IMR-90 (cell line): ENCODE data around the gene RING1. TPM values are rescaled to one million over a fixed set of nuclear protein-coding genes. Genes with fewer than 3 reads are reported as not detected.

Source experiments
- ATAC-seq: fragments of 200-7000 bp; cut with Tn5 transposase; 2 replicates; pipeline ENCODE4 v1.9.1; 2020; ENCODE audit warnings: low read depth, mild to moderate bottlenecking, moderate library complexity
- BruUV-seq: library from RNA; stranded (reverse); fragments of 400-500 nt; replicated peaks from 2 replicates; lab custom pipeline; 2021; lab: Mats Ljungman, UMichigan
- CTCF ChIA-PET: fragments of 300-600 bp; formaldehyde crosslinking; extraction: SDS; loops from one replicate; lab custom pipeline; 2021; ENCODE audit warnings: antibody characterized with exemption; lab: Yijun Ruan, JAX
- POLR2A ChIA-PET: fragments of 300-600 bp; sonication (Branson Sonifier 250); formaldehyde crosslinking; loops from one replicate; lab custom pipeline; 2022; ENCODE audit warnings: antibody characterized with exemption; ENCODE audit not compliant: unreplicated experiment; lab: Charles Lee
- DNase-seq: peaks from one replicate; pipeline ENCODE4 v3.0.0; 2013
- H2AFZ ChIP-seq: replicated peaks from 2 replicates; pipeline ENCODE3; 2013; ENCODE audit warnings: low read length, mild to moderate bottlenecking; ENCODE audit not compliant: poor library complexity
- H2AK5ac ChIP-seq: 2 replicates; pipeline ENCODE4 v1.6.1; 2013; ENCODE audit warnings: low read depth, low read length, inconsistent platforms
- H2AK9ac ChIP-seq: replicated peaks from 2 replicates; pipeline ENCODE3; 2013; ENCODE audit warnings: mild to moderate bottlenecking, low read depth, low read length, moderate library complexity; ENCODE audit not compliant: poor library complexity
- H2BK120ac ChIP-seq: 2 replicates; pipeline ENCODE4 v1.6.1; 2013; ENCODE audit warnings: low read depth, low read length, inconsistent platforms
- H2BK15ac ChIP-seq: 3 replicates; pipeline ENCODE4 v1.6.1; 2013; ENCODE audit warnings: low read depth, low read length, inconsistent platforms
- H2BK20ac ChIP-seq: 2 replicates; pipeline ENCODE4 v1.6.1; 2013; ENCODE audit warnings: low read depth, mild to moderate bottlenecking, inconsistent platforms, low read length, moderate library complexity
- H2BK5ac ChIP-seq: 2 replicates; pipeline ENCODE4 v1.6.1; 2013; ENCODE audit warnings: mild to moderate bottlenecking, low read depth, low read length, inconsistent platforms; ENCODE audit not compliant: poor library complexity, severe bottlenecking
- H3K14ac ChIP-seq: replicated peaks from 2 replicates; pipeline ENCODE4 v1.6.1; 2013; ENCODE audit warnings: low read depth, low read length, inconsistent platforms
- H3K18ac ChIP-seq: 2 replicates; pipeline ENCODE4 v1.6.1; 2013; ENCODE audit warnings: low read depth, low read length, control low read depth
- H3K23ac ChIP-seq: 2 replicates; pipeline ENCODE4 v1.6.1; 2013; ENCODE audit warnings: low read depth, low read length, inconsistent platforms
- H3K27ac ChIP-seq: 2 replicates; pipeline ENCODE4 v1.5.1; 2013; ENCODE audit warnings: mild to moderate bottlenecking, control low read depth, low read length; ENCODE audit not compliant: insufficient read depth
- H3K27me3 ChIP-seq: 2 replicates; pipeline ENCODE4 v1.6.1; 2013; ENCODE audit warnings: low read length; ENCODE audit not compliant: control insufficient read depth, insufficient read depth
- H3K36me3 ChIP-seq: 2 replicates; pipeline ENCODE4 v1.6.1; 2013; ENCODE audit warnings: low read length, mixed read lengths; ENCODE audit not compliant: control insufficient read depth, insufficient read depth
- H3K4ac ChIP-seq: 2 replicates; pipeline ENCODE4 v1.6.1; 2013; ENCODE audit warnings: low read depth, low read length, inconsistent platforms
- H3K4me1 ChIP-seq: 2 replicates; pipeline ENCODE4 v1.6.1; 2013; ENCODE audit warnings: low read length, mixed read lengths; ENCODE audit not compliant: control insufficient read depth, insufficient read depth
- H3K4me2 ChIP-seq: 2 replicates; pipeline ENCODE4 v1.6.1; 2013; ENCODE audit warnings: low read depth, mild to moderate bottlenecking, control low read depth, low read length, moderate library complexity
- H3K4me3 ChIP-seq: 2 replicates; pipeline ENCODE4 v1.5.1; 2013; ENCODE audit warnings: low read depth, mild to moderate bottlenecking, control low read depth, low read length, moderate library complexity; ENCODE audit not compliant: insufficient read depth
- H3K56ac ChIP-seq: 2 replicates; pipeline ENCODE4 v1.6.1; 2013; ENCODE audit warnings: low read length, inconsistent platforms; ENCODE audit not compliant: insufficient read depth; ENCODE audit errors: extremely low read depth
- H3K79me1 ChIP-seq, 2 experiments: 2 replicates each; pipeline ENCODE4 v1.6.1; 2013; ENCODE audit warnings: low read length in 2 of 2, inconsistent platforms in 1 of 2, low read depth in 1 of 2
- H3K9ac ChIP-seq: 2 replicates; pipeline ENCODE4 v1.6.1; 2013; ENCODE audit warnings: low read depth, low read length, control low read depth
- H3K9me1 ChIP-seq: 2 replicates; pipeline ENCODE4 v1.6.1; 2013; ENCODE audit warnings: low read length, inconsistent platforms; ENCODE audit not compliant: insufficient read depth
- H3K9me3 ChIP-seq: 2 replicates; pipeline ENCODE4 v1.6.1; 2013; ENCODE audit warnings: low read length; ENCODE audit not compliant: control insufficient read depth, insufficient read depth
- H4K20me1 ChIP-seq: 2 replicates; pipeline ENCODE4 v1.6.1; 2013; ENCODE audit warnings: low read length, inconsistent platforms; ENCODE audit not compliant: insufficient read depth
- H4K5ac ChIP-seq: 2 replicates; pipeline ENCODE4 v1.6.1; 2013; ENCODE audit warnings: mild to moderate bottlenecking, low read depth, low read length, control low read depth
- H4K8ac ChIP-seq, 2 experiments: 2 replicates each; pipeline ENCODE4 v1.6.1; 2013; ENCODE audit warnings: low read depth in 2 of 2, low read length in 2 of 2, control low read depth in 1 of 2, inconsistent platforms in 1 of 2
- H4K91ac ChIP-seq: 2 replicates; pipeline ENCODE4 v1.6.1; 2013; ENCODE audit warnings: low read depth, low read length, inconsistent platforms; ENCODE audit not compliant: insufficient read depth
- BHLHE40 ChIP-seq: fragments of 150-350 bp; IDR thresholded peaks from 2 replicates; pipeline ENCODE4 v1.6.1; 2016; ENCODE audit warnings: mild to moderate bottlenecking, low read depth, low read length
- CHD1 ChIP-seq: IDR thresholded peaks from 2 replicates; pipeline ENCODE4 v1.6.1; 2012; ENCODE audit warnings: low read depth, low read length, improper control_type of control experiment
- MAFK ChIP-seq: IDR thresholded peaks from 2 replicates; pipeline ENCODE4 v1.6.1; 2012; ENCODE audit warnings: low read depth, low read length, improper control_type of control experiment
- MAZ ChIP-seq: IDR thresholded peaks from 2 replicates; pipeline ENCODE4 v1.6.1; 2012; ENCODE audit warnings: low read depth, mild to moderate bottlenecking, low read length, improper control_type of control experiment, moderate library complexity, borderline replicate concordance
- POLR2A ChIP-seq: IDR thresholded peaks from 2 replicates; pipeline ENCODE4 v1.6.1; 2012; ENCODE audit warnings: mild to moderate bottlenecking, low read depth, low read length
- RCOR1 ChIP-seq: IDR thresholded peaks from 2 replicates; pipeline ENCODE4 v1.6.1; 2012; ENCODE audit warnings: mild to moderate bottlenecking, low read length, improper control_type of control experiment; ENCODE audit not compliant: insufficient replicate concordance
- SMC3 ChIP-seq: fragments of 150-350 bp; IDR thresholded peaks from 2 replicates; pipeline ENCODE4 v1.6.1; 2016; ENCODE audit warnings: low read depth, mild to moderate bottlenecking, antibody characterized with exemption, low read length, moderate library complexity
- dilution Hi-C: fragments of 300-500 bp; cut with HindIII; formaldehyde crosslinking; loops from one replicate; pipeline ENCODE4 v1.14.3; 2018; ENCODE audit warnings: low sequenced_read_pairs; ENCODE audit not compliant: unreplicated experiment
- in situ Hi-C: fragments of 300-500 bp; cut with MboI; formaldehyde crosslinking; loops from 3 replicates; pipeline ENCODE4 v1.14.3; 2019; ENCODE audit warnings: low sequenced_read_pairs, inconsistent platforms, mixed read lengths
- intact Hi-C: fragments of 100-400 bp; cut with micrococcal nuclease; formaldehyde crosslinking; loops from 2 replicates; pipeline ENCODE4 v1.10.0; 2022
- polyA plus RNA-seq, 3 experiments: library from polyadenylated mRNA; depleted of rRNA; stranded (reverse); fragments of >200 nt; gene quantifications; 2 replicates each; pipeline ENCODE4 v1.2.3, GENCODE V29; 2012; ENCODE audit warnings: low replicate concordance in 1 of 3
- total RNA-seq: library from RNA; depleted of rRNA; stranded (reverse); fragments of >200 nt; gene quantifications from 2 replicates; pipeline ENCODE4 v1.2.3, GENCODE V29; 2012
- TF ChIP-seq, protein P1 (sequence below): fragments of 150-350 bp; IDR thresholded peaks from 2 replicates; pipeline ENCODE4 v1.6.1; 2017; ENCODE audit warnings: mild to moderate bottlenecking, antibody characterized with exemption, low read length, low read depth

RING1 gene
- total and polyA plus RNA-seq, 2 of the 4 experiments (the other 2 are of a cell fraction): 14.9 to 40.8 TPM

DNA sequence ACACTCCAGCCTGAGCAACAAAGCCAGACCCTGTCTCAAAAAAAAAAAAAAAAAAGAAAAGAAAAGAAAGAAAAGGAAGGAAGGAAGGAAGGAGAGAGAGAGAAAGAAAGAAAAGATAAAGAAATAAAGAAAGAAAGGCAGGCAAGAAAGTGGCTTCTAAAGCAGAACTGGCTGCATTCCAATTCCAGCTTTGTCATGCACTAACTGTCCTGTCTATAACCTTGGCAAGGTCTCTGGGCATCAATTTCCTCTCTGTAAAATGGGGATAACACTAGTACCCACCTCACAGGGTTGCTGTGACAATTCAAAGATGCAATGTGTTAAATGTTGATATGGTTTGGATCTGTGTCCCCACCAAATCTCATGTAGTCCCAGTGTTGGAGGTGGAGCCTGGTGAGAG, 28.0 kb downstream of the RING1 start:
- POLR2A ChIA-PET: no interaction called here
- H3K36me3 ChIP-seq: no peaks in the 10 kb centered on the region
- TF ChIP-seq RCOR1 (no peak), MAZ (no peak), SMC3 (no peak), MAFK (no peak), POLR2A (no peak), CHD1 (no peak), BHLHE40 (no peak)
- TF ChIP-seq, protein P1, sequence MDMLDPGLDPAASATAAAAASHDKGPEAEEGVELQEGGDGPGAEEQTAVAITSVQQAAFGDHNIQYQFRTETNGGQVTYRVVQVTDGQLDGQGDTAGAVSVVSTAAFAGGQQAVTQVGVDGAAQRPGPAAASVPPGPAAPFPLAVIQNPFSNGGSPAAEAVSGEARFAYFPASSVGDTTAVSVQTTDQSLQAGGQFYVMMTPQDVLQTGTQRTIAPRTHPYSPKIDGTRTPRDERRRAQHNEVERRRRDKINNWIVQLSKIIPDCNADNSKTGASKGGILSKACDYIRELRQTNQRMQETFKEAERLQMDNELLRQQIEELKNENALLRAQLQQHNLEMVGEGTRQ: no peak

More for the DNA sequence above, 28.0 kb downstream of the RING1 start:
- Histone ChIP-seq H3K79me1 (no peaks in the 10 kb centered on the region), H3K9me1 (no peaks in the 10 kb centered on the region), H2AK5ac (no peak overlapping the region), H4K5ac (no peak overlapping the region), H3K4me1 (no peaks in the 10 kb centered on the region), H3K9ac (no peak overlapping the region), H3K4me2 (no peak overlapping the region), H3K9me3 (no peaks in the 10 kb centered on the region), H2BK20ac (no peak overlapping the region), H3K4ac (no peak overlapping the region), H3K56ac (no peak overlapping the region), H3K23ac (no peak overlapping the region), H2BK120ac (no peak overlapping the region), H4K8ac (no peak overlapping the region), H3K27ac (no peak overlapping the region), H3K4me3 (no peak overlapping the region), H3K14ac (no peak overlapping the region), H2BK15ac (no peak overlapping the region), H3K27me3 (peaks cover 54% of the 10 kb centered on the region), H3K18ac (no peak overlapping the region), H2BK5ac (no peak overlapping the region), H2AK9ac (no peak overlapping the region), H4K91ac (no peak overlapping the region), H4K20me1 (no peaks in the 10 kb centered on the region), H2AFZ (no peak overlapping the region)
- ATAC-seq (no peak), DNase-seq (no peak)
- in situ Hi-C loops (no loop called here), intact Hi-C loops (no loop called here), dilution Hi-C loops (no loop called here)
- CTCF ChIA-PET: no interaction called here
- BruUV-seq: no TSS peak
